KMS-11 (cell line): Measurements from ENCODE around the gene EXOC1.
A peak's percentile ranks its signal among the peaks of the same experiment; 100 is the strongest.

Experiments
- H2AFZ ChIP-seq: fragments of 200-600 bp; sonication (generic); 2 replicates; pipeline ENCODE4 v1.6.1; 2016; ENCODE audit warnings: antibody characterized with exemption, mixed run types, low read depth
- H3K27ac ChIP-seq: fragments of 200-600 bp; sonication (generic); 2 replicates; pipeline ENCODE4 v1.6.1; 2016; ENCODE audit warnings: mild to moderate bottlenecking, mixed run types
- H3K27me3 ChIP-seq: fragments of 200-600 bp; sonication (generic); 2 replicates; pipeline ENCODE4 v1.6.1; 2017; ENCODE audit warnings: mild to moderate bottlenecking, low read depth, mixed run types, moderate library complexity; ENCODE audit not compliant: insufficient read depth
- H3K36me3 ChIP-seq: fragments of 200-600 bp; sonication (generic); 2 replicates; pipeline ENCODE4 v1.6.1; 2017; ENCODE audit warnings: mild to moderate bottlenecking, mixed run types; ENCODE audit not compliant: insufficient read depth
- H3K4me1 ChIP-seq: fragments of 200-600 bp; sonication (generic); 2 replicates; pipeline ENCODE4 v1.6.1; 2016; ENCODE audit warnings: mild to moderate bottlenecking, low read depth, mixed run types; ENCODE audit not compliant: poor library complexity, severe bottlenecking
- H3K4me2 ChIP-seq: fragments of 200-600 bp; sonication (generic); 2 replicates; pipeline ENCODE4 v1.7.0; 2016; ENCODE audit warnings: mild to moderate bottlenecking, mixed run types
- H3K4me3 ChIP-seq: fragments of 200-600 bp; sonication (generic); IDR thresholded peaks from 2 replicates; pipeline ENCODE4 v1.6.1; 2017; ENCODE audit warnings: low read depth, low read length, mixed read lengths; ENCODE audit not compliant: insufficient read depth
- H3K79me2 ChIP-seq: fragments of 200-600 bp; sonication (generic); 2 replicates; pipeline ENCODE4 v1.6.1; 2016; ENCODE audit warnings: low read depth, mixed run types; ENCODE audit not compliant: insufficient read depth
- H3K9ac ChIP-seq: fragments of 200-600 bp; sonication (generic); 2 replicates; pipeline ENCODE4 v1.6.1; 2016; ENCODE audit warnings: mild to moderate bottlenecking, mixed run types
- H4K20me1 ChIP-seq: fragments of 200-600 bp; sonication (generic); 2 replicates; pipeline ENCODE4 v1.6.1; 2016; ENCODE audit warnings: mild to moderate bottlenecking, mixed run types; ENCODE audit not compliant: insufficient read depth
- TF ChIP-seq, protein P1 (sequence below): fragments of 200-600 bp; sonication (generic); conservative IDR thresholded peaks from 2 replicates; pipeline ENCODE4 v1.6.1; 2017; ENCODE audit warnings: low read depth, mild to moderate bottlenecking, antibody characterized with exemption, low read length, moderate library complexity, mixed read lengths

The EXOC1 gene, protein sequence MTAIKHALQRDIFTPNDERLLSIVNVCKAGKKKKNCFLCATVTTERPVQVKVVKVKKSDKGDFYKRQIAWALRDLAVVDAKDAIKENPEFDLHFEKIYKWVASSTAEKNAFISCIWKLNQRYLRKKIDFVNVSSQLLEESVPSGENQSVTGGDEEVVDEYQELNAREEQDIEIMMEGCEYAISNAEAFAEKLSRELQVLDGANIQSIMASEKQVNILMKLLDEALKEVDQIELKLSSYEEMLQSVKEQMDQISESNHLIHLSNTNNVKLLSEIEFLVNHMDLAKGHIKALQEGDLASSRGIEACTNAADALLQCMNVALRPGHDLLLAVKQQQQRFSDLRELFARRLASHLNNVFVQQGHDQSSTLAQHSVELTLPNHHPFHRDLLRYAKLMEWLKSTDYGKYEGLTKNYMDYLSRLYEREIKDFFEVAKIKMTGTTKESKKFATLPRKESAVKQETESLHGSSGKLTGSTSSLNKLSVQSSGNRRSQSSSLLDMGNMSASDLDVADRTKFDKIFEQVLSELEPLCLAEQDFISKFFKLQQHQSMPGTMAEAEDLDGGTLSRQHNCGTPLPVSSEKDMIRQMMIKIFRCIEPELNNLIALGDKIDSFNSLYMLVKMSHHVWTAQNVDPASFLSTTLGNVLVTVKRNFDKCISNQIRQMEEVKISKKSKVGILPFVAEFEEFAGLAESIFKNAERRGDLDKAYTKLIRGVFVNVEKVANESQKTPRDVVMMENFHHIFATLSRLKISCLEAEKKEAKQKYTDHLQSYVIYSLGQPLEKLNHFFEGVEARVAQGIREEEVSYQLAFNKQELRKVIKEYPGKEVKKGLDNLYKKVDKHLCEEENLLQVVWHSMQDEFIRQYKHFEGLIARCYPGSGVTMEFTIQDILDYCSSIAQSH

GRCh38 chr4:55853484-55854046 lies at the start of gene EXOC1:
Gene EXOC1, plus strand, starts transcription at chr4:55853648. Its CDS starts 4,676 bp downstream, at chr4:55858324.
- Histone ChIP-seq H3K79me2 (peaks cover 23% of the 10 kb centered on the region), H4K20me1 (no peaks in the 10 kb centered on the region; the same call in 1 of the 2 replicates), H3K9ac (peak within 1 kb of the TSS; percentile 71), H3K36me3 (no peaks in the 10 kb centered on the region), H3K4me2 (peak within 1 kb of the TSS; percentile 88), H3K4me3 (peak within 1 kb of the TSS; percentile 94), H3K27me3 (no peaks in the 10 kb centered on the region), H2AFZ (peak within 1 kb of the TSS; percentile 84), H3K4me1 (peaks cover 12% of the 10 kb centered on the region), H3K27ac (peak within 1 kb of the TSS; percentile 19; the same call in 1 of the 2 replicates)
- TF ChIP-seq, protein P1, sequence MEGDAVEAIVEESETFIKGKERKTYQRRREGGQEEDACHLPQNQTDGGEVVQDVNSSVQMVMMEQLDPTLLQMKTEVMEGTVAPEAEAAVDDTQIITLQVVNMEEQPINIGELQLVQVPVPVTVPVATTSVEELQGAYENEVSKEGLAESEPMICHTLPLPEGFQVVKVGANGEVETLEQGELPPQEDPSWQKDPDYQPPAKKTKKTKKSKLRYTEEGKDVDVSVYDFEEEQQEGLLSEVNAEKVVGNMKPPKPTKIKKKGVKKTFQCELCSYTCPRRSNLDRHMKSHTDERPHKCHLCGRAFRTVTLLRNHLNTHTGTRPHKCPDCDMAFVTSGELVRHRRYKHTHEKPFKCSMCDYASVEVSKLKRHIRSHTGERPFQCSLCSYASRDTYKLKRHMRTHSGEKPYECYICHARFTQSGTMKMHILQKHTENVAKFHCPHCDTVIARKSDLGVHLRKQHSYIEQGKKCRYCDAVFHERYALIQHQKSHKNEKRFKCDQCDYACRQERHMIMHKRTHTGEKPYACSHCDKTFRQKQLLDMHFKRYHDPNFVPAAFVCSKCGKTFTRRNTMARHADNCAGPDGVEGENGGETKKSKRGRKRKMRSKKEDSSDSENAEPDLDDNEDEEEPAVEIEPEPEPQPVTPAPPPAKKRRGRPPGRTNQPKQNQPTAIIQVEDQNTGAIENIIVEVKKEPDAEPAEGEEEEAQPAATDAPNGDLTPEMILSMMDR: no peak

DNA sequence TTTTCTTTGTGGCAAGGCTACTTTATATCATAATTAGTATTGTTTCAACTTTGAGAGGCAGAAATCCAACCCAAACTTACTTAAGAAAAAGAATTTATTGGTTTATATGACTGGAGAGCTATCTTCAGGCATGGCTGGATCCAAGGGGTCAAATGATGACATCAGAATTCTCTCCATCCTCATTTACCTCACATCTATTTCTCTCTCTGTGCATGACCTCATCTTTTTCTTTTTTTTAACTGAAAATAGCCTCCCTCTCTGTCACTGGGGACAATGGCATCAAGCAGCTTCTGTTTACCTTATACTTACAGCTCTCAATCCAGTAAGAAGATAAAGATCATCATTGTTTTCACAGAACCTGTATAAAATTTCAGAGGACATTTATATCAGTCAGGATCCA lies 45.9 kb upstream of the EXOC1 start:
- no peak overlapping the region for H2AFZ ChIP-seq
- no peaks in the 10 kb centered on the region for H3K27me3 ChIP-seq
- TF ChIP-seq, protein P1: no peak

GRCh38 chr4:55808186-55808585 lies 45.3 kb upstream of the EXOC1 start:
- TF ChIP-seq, protein P1: no peak
- Histone ChIP-seq H2AFZ (no peak overlapping the region), H3K79me2 (no peaks in the 10 kb centered on the region)

More for the DNA sequence above, 45.9 kb upstream of the EXOC1 start:
- no peak overlapping the region for H3K9ac ChIP-seq
- no peaks in the 10 kb centered on the region for H4K20me1 ChIP-seq
- no peak overlapping the region for H3K4me3 ChIP-seq
- no peaks in the 10 kb centered on the region for H3K79me2 ChIP-seq
- H3K36me3 ChIP-seq: no peaks in the 10 kb centered on the region
- H3K4me1 ChIP-seq: no peaks in the 10 kb centered on the region
- H3K4me2 ChIP-seq: no peak overlapping the region
- H3K27ac ChIP-seq: no peak overlapping the region

DNA sequence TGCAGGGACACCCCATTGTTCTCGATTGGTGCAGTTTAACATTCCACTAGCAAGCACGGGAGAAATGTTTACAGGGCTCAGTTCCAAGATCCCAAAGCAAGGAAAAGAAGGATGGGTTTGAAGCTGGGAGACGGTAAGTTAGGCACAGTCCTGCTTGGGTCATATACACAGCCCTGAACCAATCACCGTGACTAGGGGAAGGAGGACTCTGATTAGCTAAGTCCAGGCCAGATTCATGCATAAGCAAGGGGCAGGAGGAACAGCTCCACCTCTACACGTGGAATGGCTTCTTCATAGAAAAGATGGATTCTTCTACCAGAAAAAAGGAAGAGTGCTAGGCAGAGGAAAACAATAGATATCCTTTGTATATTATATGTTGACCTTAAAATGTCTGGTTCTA lies 44.8 kb upstream of the EXOC1 start:
- H3K79me2 ChIP-seq: no peaks in the 10 kb centered on the region
- no peaks in the 10 kb centered on the region for H3K4me1 ChIP-seq
- no peak overlapping the region for H2AFZ ChIP-seq
- H3K36me3 ChIP-seq: no peaks in the 10 kb centered on the region
- no peaks in the 10 kb centered on the region for H3K27me3 ChIP-seq
- H3K4me3 ChIP-seq: no peak overlapping the region
- H4K20me1 ChIP-seq: no peaks in the 10 kb centered on the region
- TF ChIP-seq, protein P1: no peak
- no peak overlapping the region for H3K9ac ChIP-seq
- no peak overlapping the region for H3K4me2 ChIP-seq
- H3K27ac ChIP-seq: no peak overlapping the region

More at GRCh38 chr4:55808186-55808585, 45.3 kb upstream of the EXOC1 start:
- no peaks in the 10 kb centered on the region for H4K20me1 ChIP-seq
- H3K36me3 ChIP-seq: no peaks in the 10 kb centered on the region
- no peak overlapping the region for H3K27ac ChIP-seq
- no peak overlapping the region for H3K4me3 ChIP-seq
- no peak overlapping the region for H3K4me2 ChIP-seq
- H3K27me3 ChIP-seq: no peaks in the 10 kb centered on the region
- no peak overlapping the region for H3K9ac ChIP-seq
- no peaks in the 10 kb centered on the region for H3K4me1 ChIP-seq
